GM12872 (cell line): Measurements from ENCODE around the gene TAS1R3.

Experiments used
- CTCF ChIP-seq: IDR thresholded peaks from 3 replicates; pipeline ENCODE4 v1.5.1; 2011; ENCODE audit warnings: low read depth, mild to moderate bottlenecking, low read length, moderate library complexity; ENCODE audit not compliant: insufficient read depth

The TAS1R3 gene

GRCh38 chr1:1285611-1286311, 45.3 kb upstream of the TAS1R3 start:
- no peak for TF ChIP-seq CTCF

GRCh38 chr1:1286313-1287261, 44.5 kb upstream of the TAS1R3 start:
- TF ChIP-seq CTCF = no peak

GRCh38 chr1:1287288-1288110, 43.6 kb upstream of the TAS1R3 start:
- TF ChIP-seq CTCF = no peak

- TF ChIP-seq CTCF = peak; percentile 64; the same call in 2 of the 3 replicates
Observed at GRCh38 chr1:1290238-1290731, 40.8 kb upstream of the TAS1R3 start.

- no peak for TF ChIP-seq CTCF
Observed at GRCh38 chr1:1291023-1291528, 40.0 kb upstream of the TAS1R3 start.

GRCh38 chr1:1291548-1292441, 39.3 kb upstream of the TAS1R3 start:
- TF ChIP-seq CTCF = peak; percentile 77
